Mammary epithelial cell (primary cell): Measurements from ENCODE around the gene ATE1.

Experiments used
- EZH2 ChIP-seq: IDR thresholded peaks from 2 replicates; pipeline ENCODE4 v1.6.1; 2012; ENCODE audit warnings: low read length, inconsistent platforms, borderline replicate concordance
- TF ChIP-seq, protein P1 (sequence below), 2 donors: IDR thresholded peaks in 1 of 2; conservative IDR thresholded peaks in 1 of 2; 2 replicates each; pipeline ENCODE4 v1.5.1; 2011 to 2012; ENCODE audit warnings: inconsistent platforms in 2 of 2, low read length in 2 of 2, mild to moderate bottlenecking in 2 of 2, control low read depth in 1 of 2, low read depth in 1 of 2; ENCODE audit not compliant: insufficient read depth in 1 of 2; ENCODE audit errors: extremely low read depth in 1 of 2

DNA sequence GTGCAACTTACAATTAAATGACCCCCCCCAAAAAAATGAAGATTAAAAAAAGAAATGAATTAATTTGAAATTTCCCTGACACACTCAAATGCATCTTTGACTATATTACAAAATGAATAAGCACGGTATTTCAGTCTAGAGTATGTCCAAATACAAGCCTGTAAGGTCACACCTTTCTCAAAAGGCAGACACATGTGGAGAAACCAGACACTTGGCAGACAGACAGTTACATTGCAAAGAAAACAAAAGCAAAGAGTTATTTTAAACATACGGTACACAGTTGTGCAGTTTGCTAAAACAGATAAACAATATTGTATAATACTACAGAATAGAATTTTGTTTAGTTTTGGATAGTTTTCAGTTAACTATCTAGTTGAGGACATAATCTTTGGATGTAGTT lies 153.0 kb downstream of the ATE1 start:
- no peak for TF ChIP-seq EZH2
- TF ChIP-seq, protein P1, sequence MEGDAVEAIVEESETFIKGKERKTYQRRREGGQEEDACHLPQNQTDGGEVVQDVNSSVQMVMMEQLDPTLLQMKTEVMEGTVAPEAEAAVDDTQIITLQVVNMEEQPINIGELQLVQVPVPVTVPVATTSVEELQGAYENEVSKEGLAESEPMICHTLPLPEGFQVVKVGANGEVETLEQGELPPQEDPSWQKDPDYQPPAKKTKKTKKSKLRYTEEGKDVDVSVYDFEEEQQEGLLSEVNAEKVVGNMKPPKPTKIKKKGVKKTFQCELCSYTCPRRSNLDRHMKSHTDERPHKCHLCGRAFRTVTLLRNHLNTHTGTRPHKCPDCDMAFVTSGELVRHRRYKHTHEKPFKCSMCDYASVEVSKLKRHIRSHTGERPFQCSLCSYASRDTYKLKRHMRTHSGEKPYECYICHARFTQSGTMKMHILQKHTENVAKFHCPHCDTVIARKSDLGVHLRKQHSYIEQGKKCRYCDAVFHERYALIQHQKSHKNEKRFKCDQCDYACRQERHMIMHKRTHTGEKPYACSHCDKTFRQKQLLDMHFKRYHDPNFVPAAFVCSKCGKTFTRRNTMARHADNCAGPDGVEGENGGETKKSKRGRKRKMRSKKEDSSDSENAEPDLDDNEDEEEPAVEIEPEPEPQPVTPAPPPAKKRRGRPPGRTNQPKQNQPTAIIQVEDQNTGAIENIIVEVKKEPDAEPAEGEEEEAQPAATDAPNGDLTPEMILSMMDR (conservative IDR thresholded peaks at IDR 0.05 in 1 of 2, IDR thresholded peaks at IDR 0.05 in 1 of 2; ENCODE audit: extremely low read depth in 1 of 2, insufficient read depth in 1 of 2, low read depth in 1 of 2, low read length in 2 of 2): no peak
